GM12892 (cell line): ENCODE measurements around the gene ZBTB7C.

ENCODE experiments used
- POLR2A ChIP-seq: IDR thresholded peaks from 2 replicates; pipeline ENCODE4 v1.6.1; 2011; ENCODE audit warnings: low read depth, low read length, control low read depth
- TAF1 ChIP-seq: IDR thresholded peaks from 2 replicates; pipeline ENCODE4 v1.6.1; 2011; ENCODE audit warnings: low read depth, mild to moderate bottlenecking, control low read depth, low read length, borderline replicate concordance

DNA sequence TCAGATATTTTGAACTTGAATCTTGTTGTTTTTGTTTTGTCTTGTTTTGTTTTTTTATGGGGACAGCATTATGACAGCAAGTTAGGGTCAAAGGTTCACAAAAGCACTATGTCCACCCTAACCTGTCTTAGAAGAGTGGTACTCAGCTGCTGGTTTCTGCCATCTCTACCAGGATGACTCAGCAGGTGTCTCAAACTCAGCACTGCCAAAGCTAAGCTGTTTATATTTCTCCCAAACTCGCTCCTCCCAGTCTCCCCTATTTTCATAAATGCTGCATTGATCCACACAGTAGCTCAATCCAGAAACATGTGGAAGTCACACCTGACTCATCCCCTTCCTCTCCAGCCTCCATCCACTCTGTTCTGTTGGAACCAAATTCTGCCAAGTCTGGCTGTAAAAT lies 134.9 kb downstream of the ZBTB7C start:
- TF ChIP-seq TAF1, result no peak
- TF ChIP-seq POLR2A, result no peak
